Neural crest cell (in vitro differentiated cells): ENCODE data around the gene IPO11. TPM values are rescaled to one million over a fixed set of nuclear protein-coding genes. Genes with fewer than 3 reads are reported as not detected.

ENCODE experiments used
- DNase-seq: peaks from one replicate; pipeline ENCODE4 v3.0.0; 2021; ENCODE audit warnings: low read depth, mixed read lengths, low spot score
- H3K27ac Mint-ChIP-seq: one replicate; pipeline ENCODE4 v1.8.0; 2021; ENCODE audit warnings: mild to moderate bottlenecking, mixed read lengths; ENCODE audit not compliant: unreplicated experiment
- H3K27me3 Mint-ChIP-seq: 2 replicates; pipeline ENCODE4 v1.8.0; 2021; ENCODE audit warnings: low read depth, mild to moderate bottlenecking, mixed read lengths
- H3K36me3 Mint-ChIP-seq: 2 replicates; pipeline ENCODE4 v1.8.0; 2021; ENCODE audit warnings: low read depth, mild to moderate bottlenecking, mixed read lengths
- H3K4me1 Mint-ChIP-seq: 2 replicates; pipeline ENCODE4 v1.8.0; 2021; ENCODE audit warnings: mixed read lengths
- H3K4me3 Mint-ChIP-seq: one replicate; pipeline ENCODE4 v1.8.0; 2021; ENCODE audit warnings: mild to moderate bottlenecking, mixed read lengths
- H3K9me3 Mint-ChIP-seq: 2 replicates; pipeline ENCODE4 v1.8.0; 2021; ENCODE audit warnings: mixed read lengths
- CTCF ChIP-seq: fragments of 200-600 bp; sonication (generic); conservative IDR thresholded peaks from 2 replicates; pipeline ENCODE4 v1.5.0; 2021; ENCODE audit warnings: antibody characterized with exemption, mild to moderate bottlenecking
- total RNA-seq: library from RNA; stranded (reverse); gene quantifications from 2 replicates; pipeline ENCODE4 v1.2.1, GENCODE V29; 2021

IPO11 gene
- total RNA-seq, 1 donor from 2014 or later = 48.2 TPM

DNA sequence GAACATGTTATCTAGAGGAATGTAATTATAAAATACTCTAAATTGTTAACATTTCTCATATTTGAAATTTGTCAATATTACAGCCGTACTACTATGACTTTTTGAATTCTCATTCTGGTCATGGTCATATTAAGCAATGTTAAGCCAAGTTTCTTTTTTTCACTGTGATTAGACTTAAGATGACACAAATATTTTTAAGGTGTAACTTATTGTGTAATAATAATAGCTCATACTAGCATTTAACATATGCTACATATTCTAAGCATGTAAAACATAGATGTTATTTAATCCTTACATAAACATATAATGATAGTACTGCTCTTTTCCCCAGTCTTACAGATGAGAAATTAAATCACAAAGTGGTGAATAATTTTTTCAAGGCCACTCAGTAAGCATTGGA, 130.2 kb downstream of the IPO11 start:
- Mint-ChIP-seq H3K9me3 (peaks cover 5% of the 10 kb centered on the region), H3K4me1 (no peaks in the 10 kb centered on the region), H3K36me3 (peaks cover 25% of the 10 kb centered on the region), H3K27me3 (no peaks in the 10 kb centered on the region), H3K27ac (no peak overlapping the region), H3K4me3 (no peak overlapping the region)
- no peak for TF ChIP-seq CTCF
- no peak for DNase-seq

DNA sequence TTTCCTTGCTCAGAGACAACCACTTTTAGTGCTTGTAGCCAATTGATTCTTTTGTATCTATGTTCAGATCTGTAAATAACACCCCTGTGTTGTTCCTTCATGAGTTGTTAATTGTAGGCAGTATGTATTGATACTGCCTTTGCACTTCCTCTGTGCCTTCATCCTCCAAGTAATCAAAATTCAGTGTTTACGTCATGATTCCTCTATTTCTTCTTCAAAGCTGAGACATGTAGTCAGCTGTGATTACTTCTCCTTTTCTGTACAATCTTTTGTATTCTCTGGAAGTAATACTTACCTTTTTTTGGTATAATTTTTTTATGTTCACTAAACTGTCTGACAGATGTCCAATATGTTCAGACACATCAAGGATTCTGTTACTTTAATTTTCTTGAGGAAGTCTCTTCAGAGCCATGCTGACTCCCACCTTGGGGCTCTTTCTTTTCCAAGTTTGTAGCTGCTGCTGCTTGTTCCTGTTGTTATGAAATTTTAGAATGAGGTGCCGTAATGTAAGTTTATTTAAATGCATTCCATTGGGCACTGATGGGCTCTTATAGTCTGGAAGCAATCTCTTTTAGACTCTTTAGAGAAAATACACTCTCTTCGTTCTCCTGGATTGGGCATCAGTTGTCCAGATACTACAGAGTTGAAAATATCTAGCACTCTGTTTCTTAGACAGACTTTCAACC, 135.5 kb downstream of the IPO11 start:
- Mint-ChIP-seq H3K27me3 (no peaks in the 10 kb centered on the region), H3K9me3 (peaks cover 5% of the 10 kb centered on the region), H3K4me1 (no peaks in the 10 kb centered on the region), H3K4me3 (no peak overlapping the region), H3K27ac (no peak overlapping the region), H3K36me3 (peaks cover 26% of the 10 kb centered on the region)
- DNase-seq = no peak
- no peak for TF ChIP-seq CTCF

- TF ChIP-seq CTCF = no peak
- H3K27me3 Mint-ChIP-seq = no peaks in the 10 kb centered on the region
- no peak overlapping the region for H3K4me3 Mint-ChIP-seq
- H3K36me3 Mint-ChIP-seq = peaks cover 12% of the 10 kb centered on the region
- no peaks in the 10 kb centered on the region for H3K4me1 Mint-ChIP-seq
- no peak overlapping the region for H3K27ac Mint-ChIP-seq
- DNase-seq = no peak
- H3K9me3 Mint-ChIP-seq = no peaks in the 10 kb centered on the region
Observed at GRCh38 chr5:62550103-62550502, 137.5 kb downstream of the IPO11 start.

GRCh38 chr5:62555930-62556329, 143.4 kb downstream of the IPO11 start:
- no peak for TF ChIP-seq CTCF
- no peaks in the 10 kb centered on the region for H3K4me1 Mint-ChIP-seq
- no peaks in the 10 kb centered on the region for H3K9me3 Mint-ChIP-seq
- no peak overlapping the region for H3K4me3 Mint-ChIP-seq
- no peaks in the 10 kb centered on the region for H3K27me3 Mint-ChIP-seq
- H3K36me3 Mint-ChIP-seq = peaks cover 14% of the 10 kb centered on the region
- peak overlapping the region; percentile 27 for H3K27ac Mint-ChIP-seq
- no peak for DNase-seq

DNA sequence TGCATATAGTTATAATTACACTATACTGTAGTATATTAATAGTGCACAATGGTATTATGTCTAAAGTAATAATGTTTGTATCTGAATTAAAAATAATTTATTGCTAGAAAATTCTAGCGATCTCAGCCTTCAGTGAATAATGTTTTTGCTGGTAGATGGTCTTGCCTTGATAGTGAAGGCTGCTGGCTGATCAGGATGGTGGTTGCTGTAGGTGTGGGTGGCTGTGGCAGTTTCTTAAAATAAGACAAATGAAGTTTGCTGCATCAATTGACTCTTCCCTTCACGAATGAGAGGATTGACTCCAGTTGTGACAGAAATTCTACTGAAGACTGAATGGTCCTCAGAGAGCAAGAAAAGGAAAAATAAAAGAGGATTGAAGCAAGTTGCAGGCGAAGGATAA, 146.4 kb downstream of the IPO11 start:
- TF ChIP-seq CTCF = no peak
- DNase-seq = no peak
- no peaks in the 10 kb centered on the region for H3K27me3 Mint-ChIP-seq
- no peak overlapping the region for H3K27ac Mint-ChIP-seq
- H3K36me3 Mint-ChIP-seq = peaks cover 14% of the 10 kb centered on the region
- no peak overlapping the region for H3K4me3 Mint-ChIP-seq
- no peaks in the 10 kb centered on the region for H3K4me1 Mint-ChIP-seq
- H3K9me3 Mint-ChIP-seq = no peaks in the 10 kb centered on the region
